Measurements from ENCODE around the gene BRIP1.
"Not testable (repeated sequence)": the region's sequence is repeated elsewhere in the genome, so short reads cannot be mapped to it uniquely, and the experiment has no call there.

BRIP1 gene

GRCh38 chr17:61795546-61795945, 67.8 kb downstream of the BRIP1 start:
- no peak for DNase-seq

GRCh38 chr17:61794792-61795191, 68.5 kb downstream of the BRIP1 start:
- no peak for DNase-seq

- DNase-seq: no peak
These were observed 69.1 kb downstream of the BRIP1 start for GRCh38 chr17:61794242-61794641.

- DNase-seq: no peak
These were observed 69.8 kb downstream of the BRIP1 start for GRCh38 chr17:61793565-61793964.

- DNase-seq: no peak
These were observed 73.5 kb downstream of the BRIP1 start for GRCh38 chr17:61789872-61790271.

- DNase-seq: no peak
These were observed 77.2 kb downstream of the BRIP1 start for GRCh38 chr17:61786088-61786487.

GRCh38 chr17:61784510-61784909, 78.8 kb downstream of the BRIP1 start:
- no peak for DNase-seq

- DNase-seq: no peak
These were observed 79.6 kb downstream of the BRIP1 start for GRCh38 chr17:61783556-61784304.

GRCh38 chr17:61783120-61783519, 80.2 kb downstream of the BRIP1 start:
- DNase-seq: no peak

- DNase-seq: no peak
These were observed 80.6 kb downstream of the BRIP1 start for GRCh38 chr17:61782683-61783082.

GRCh38 chr17:61775364-61775763, 88.0 kb downstream of the BRIP1 start:
- DNase-seq: no peak

GRCh38 chr17:61774724-61775123, 88.6 kb downstream of the BRIP1 start:
- no peak for DNase-seq

- not testable (repeated sequence) for DNase-seq
These were observed 89.2 kb downstream of the BRIP1 start for GRCh38 chr17:61774087-61774486.

- DNase-seq: no peak
These were observed 92.4 kb downstream of the BRIP1 start for GRCh38 chr17:61770752-61771533.

- DNase-seq: no peak
These were observed 93.3 kb downstream of the BRIP1 start for GRCh38 chr17:61770043-61770442.

GRCh38 chr17:61768405-61768804, 94.9 kb downstream of the BRIP1 start:
- no peak for DNase-seq

GRCh38 chr17:61766520-61766919, 96.8 kb downstream of the BRIP1 start:
- DNase-seq: no peak

- no peak for DNase-seq
These were observed 98.5 kb downstream of the BRIP1 start for GRCh38 chr17:61764846-61765245.

GRCh38 chr17:61761827-61762226, 101.5 kb downstream of the BRIP1 start:
- no peak for DNase-seq

- DNase-seq: no peak
These were observed 104.0 kb downstream of the BRIP1 start for GRCh38 chr17:61759362-61759761.

GRCh38 chr17:61758430-61758829, 104.9 kb downstream of the BRIP1 start:
- no peak for DNase-seq

GRCh38 chr17:61757168-61757567, 106.2 kb downstream of the BRIP1 start:
- DNase-seq: no peak

- DNase-seq: no peak
These were observed 106.8 kb downstream of the BRIP1 start for GRCh38 chr17:61756561-61756960.

- no peak for DNase-seq
These were observed 107.7 kb downstream of the BRIP1 start for GRCh38 chr17:61755668-61756067.
